Thoracic aorta (tissue), 2 donors: Measurements from ENCODE around the gene GART. TPM values are rescaled to one million over a fixed set of nuclear protein-coding genes. Genes with fewer than 3 reads are reported as not detected.
"Not testable (repeated sequence)": the region's sequence is repeated elsewhere in the genome, so short reads cannot be mapped to it uniquely, and the experiment has no call there.

Source experiments
- ATAC-seq: fragments of 150-250 bp; one replicate; pipeline ENCODE4 v1.8.0; 2017; ENCODE audit warnings: low read depth; ENCODE audit not compliant: insufficient number of reproducible peaks, low FRiP score
- DNase-seq: peaks from one replicate; pipeline ENCODE4 v3.0.0-alpha.2; 2020; ENCODE audit warnings: low spot score
- H3K27ac ChIP-seq, 2 donors: fragments of 200-600 bp; sonication (generic); 1 replicate in 1 of 2; 2 replicates in 1 of 2; pipeline ENCODE4 v1.5.1; 2016; ENCODE audit warnings: mild to moderate bottlenecking in 2 of 2, moderate library complexity in 2 of 2
- H3K27me3 ChIP-seq: fragments of 200-600 bp; sonication (generic); replicated peaks from 2 replicates; pipeline ENCODE4 v1.6.0; 2016; ENCODE audit warnings: mild to moderate bottlenecking; ENCODE audit not compliant: insufficient read depth
- H3K36me3 ChIP-seq: fragments of 200-600 bp; sonication (generic); one replicate; pipeline ENCODE4 v1.5.1; 2016
- H3K4me1 ChIP-seq, 2 donors: fragments of 200-600 bp; sonication (generic); 1 replicate in 1 of 2; 2 replicates in 1 of 2; pipeline versions ENCODE4 v1.5.1 to v1.6.0; 2016; ENCODE audit warnings: low read depth in 2 of 2, mild to moderate bottlenecking in 1 of 2; ENCODE audit not compliant: control insufficient read depth in 1 of 2
- H3K4me3 ChIP-seq: fragments of 200-600 bp; sonication (generic); 2 replicates; pipeline ENCODE4 v1.5.1; 2016; ENCODE audit warnings: mild to moderate bottlenecking
- H3K9me3 ChIP-seq: fragments of 200-600 bp; sonication (generic); 2 replicates; pipeline ENCODE4 v1.5.1; 2016
- total RNA-seq, 2 donors: library from RNA; depleted of rRNA; stranded (reverse); fragments of >200 nt; gene quantifications; one replicate each; pipeline versions ENCODE4 v1.1.0 to v1.2.3, GENCODE V29; 2016
- TF ChIP-seq, protein P1 (sequence below): fragments of 200-600 bp; sonication (generic); IDR thresholded peaks from one replicate; pipeline ENCODE4 v1.5.1; 2019; ENCODE audit warnings: antibody characterized with exemption

The GART gene
- total RNA-seq, 2 donors from 2014 or later, result 64.4 to 172 TPM

DNA sequence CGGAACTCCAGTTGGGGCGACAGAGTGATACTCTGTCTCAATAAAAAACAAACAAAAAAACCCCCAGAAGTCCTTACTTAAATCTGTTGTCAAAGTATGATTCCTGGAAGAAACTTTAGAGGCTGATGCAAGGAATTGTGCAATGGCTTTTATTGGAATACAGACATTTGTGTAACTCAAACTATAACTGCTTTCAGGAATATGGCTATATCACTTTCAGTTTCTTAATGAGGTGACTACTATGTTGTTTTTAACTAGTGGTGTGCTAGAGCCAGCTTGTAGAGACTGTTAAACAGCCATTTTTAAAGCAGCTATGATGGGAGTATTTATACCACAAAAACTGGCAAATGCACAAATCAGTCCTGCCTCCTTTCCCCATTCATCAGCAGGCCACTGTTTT lies 27.7 kb downstream of the GART start:
- no peak overlapping the region for H3K4me3 ChIP-seq
- DNase-seq (no peak), ATAC-seq (no peak)
- H3K9me3 ChIP-seq, result no peaks in the 10 kb centered on the region
- H3K27me3 ChIP-seq, result no peaks in the 10 kb centered on the region
- H3K27ac ChIP-seq, result no peak overlapping the region
- no peaks in the 10 kb centered on the region for H3K4me1 ChIP-seq
- TF ChIP-seq, protein P1, sequence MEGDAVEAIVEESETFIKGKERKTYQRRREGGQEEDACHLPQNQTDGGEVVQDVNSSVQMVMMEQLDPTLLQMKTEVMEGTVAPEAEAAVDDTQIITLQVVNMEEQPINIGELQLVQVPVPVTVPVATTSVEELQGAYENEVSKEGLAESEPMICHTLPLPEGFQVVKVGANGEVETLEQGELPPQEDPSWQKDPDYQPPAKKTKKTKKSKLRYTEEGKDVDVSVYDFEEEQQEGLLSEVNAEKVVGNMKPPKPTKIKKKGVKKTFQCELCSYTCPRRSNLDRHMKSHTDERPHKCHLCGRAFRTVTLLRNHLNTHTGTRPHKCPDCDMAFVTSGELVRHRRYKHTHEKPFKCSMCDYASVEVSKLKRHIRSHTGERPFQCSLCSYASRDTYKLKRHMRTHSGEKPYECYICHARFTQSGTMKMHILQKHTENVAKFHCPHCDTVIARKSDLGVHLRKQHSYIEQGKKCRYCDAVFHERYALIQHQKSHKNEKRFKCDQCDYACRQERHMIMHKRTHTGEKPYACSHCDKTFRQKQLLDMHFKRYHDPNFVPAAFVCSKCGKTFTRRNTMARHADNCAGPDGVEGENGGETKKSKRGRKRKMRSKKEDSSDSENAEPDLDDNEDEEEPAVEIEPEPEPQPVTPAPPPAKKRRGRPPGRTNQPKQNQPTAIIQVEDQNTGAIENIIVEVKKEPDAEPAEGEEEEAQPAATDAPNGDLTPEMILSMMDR, result no peak
- H3K36me3 ChIP-seq, result peaks cover 29% of the 10 kb centered on the region

DNA sequence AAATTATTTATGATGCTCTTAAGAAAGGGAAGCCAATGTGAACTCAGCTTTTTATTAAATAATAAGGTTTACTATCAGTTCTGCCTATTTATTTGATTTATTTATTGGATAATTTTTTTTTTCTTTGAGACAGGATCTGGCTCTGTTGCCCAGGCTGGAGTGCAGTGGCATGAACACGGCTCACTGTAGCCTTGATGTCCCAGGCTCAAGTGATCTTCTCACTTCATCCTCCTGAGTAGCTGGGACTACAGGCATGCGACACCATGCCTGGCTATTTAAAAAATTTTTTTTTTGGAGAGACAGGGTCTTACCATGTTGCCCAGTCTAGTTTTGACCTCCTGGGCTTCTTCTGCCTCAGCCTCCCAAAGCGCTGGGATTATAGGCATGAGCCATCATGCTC lies 29.4 kb downstream of the GART start:
- Histone ChIP-seq H3K27me3 (no peaks in the 10 kb centered on the region), H3K4me1 (no peaks in the 10 kb centered on the region), H3K27ac (no peak overlapping the region), H3K9me3 (no peaks in the 10 kb centered on the region), H3K4me3 (no peak overlapping the region), H3K36me3 (peaks cover 24% of the 10 kb centered on the region)
- DNase-seq (no peak), ATAC-seq (no peak)
- TF ChIP-seq, protein P1, result no peak

DNA sequence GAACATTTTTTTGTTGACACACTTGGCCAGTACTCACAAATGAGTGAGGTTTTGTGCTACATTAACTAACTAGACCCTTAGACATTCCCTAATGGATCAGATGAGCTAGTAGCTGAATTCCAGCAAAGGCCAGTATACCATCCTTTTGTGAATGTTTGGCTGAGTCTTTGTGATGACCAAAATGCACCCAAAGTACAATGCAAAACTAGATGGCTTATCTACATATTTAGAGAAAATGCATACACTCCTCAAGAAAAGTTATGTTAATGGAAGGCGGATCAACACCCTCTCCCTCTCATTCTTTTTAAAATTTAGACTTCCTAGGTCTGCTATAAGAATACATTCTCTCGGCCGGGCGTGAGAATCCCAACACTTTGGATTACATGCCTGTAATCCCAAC lies 30.3 kb downstream of the GART start:
- TF ChIP-seq, protein P1, result no peak
- peaks cover 21% of the 10 kb centered on the region for H3K36me3 ChIP-seq
- H3K4me3 ChIP-seq, result no peak overlapping the region
- no peaks in the 10 kb centered on the region for H3K4me1 ChIP-seq
- no peak overlapping the region for H3K27ac ChIP-seq
- ATAC-seq (no peak), DNase-seq (no peak)
- H3K9me3 ChIP-seq, result no peaks in the 10 kb centered on the region
- H3K27me3 ChIP-seq, result no peaks in the 10 kb centered on the region

DNA sequence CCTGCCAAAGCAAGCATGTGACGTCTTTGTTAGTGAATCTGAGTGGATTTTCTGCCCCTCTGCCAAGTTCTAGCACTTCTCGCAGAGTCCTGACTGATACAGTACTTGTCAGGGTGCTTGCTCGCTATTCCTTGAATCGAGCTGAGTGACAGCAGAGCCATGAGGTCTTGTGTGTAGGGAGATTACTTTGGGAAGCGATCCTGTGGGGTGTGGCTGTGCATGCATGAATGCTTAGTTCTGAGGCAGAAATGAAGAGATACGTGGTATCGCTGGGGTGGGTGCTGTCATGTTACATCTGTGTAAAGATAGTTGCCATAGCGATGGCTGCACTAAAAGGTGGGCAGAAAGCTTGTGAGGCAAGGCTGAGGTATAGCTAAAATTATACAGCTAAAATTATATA lies 31.1 kb downstream of the GART start:
- peaks cover 25% of the 10 kb centered on the region for H3K36me3 ChIP-seq

DNA sequence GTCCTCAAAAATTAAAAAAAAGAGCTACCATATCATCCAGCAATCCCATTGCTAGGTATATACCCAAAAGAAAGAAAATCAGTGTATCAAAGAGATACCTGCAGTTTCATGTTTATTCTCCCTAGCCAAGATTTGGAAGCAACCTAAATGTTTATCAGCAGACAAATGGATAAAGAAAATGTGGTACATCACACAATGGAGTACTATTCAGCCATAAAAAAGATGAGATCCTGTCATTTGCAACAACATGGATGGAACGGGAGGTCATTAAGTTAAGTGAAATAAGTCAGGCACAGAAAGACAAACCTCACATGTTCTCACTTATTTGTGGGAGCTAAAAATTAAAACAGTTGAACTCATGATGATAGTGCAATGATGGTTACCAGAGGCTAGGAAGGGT lies 34.9 kb downstream of the GART start:
- not testable (repeated sequence) for H3K27ac ChIP-seq, ATAC-seq, DNase-seq, H3K4me3 ChIP-seq, H3K9me3 ChIP-seq, H3K4me1 ChIP-seq, H3K27me3 ChIP-seq
- H3K36me3 ChIP-seq, result peaks cover 22% of the 10 kb centered on the region

More for the DNA sequence above, 31.1 kb downstream of the GART start:
- Histone ChIP-seq H3K9me3 (no peaks in the 10 kb centered on the region), H3K4me3 (no peak overlapping the region), H3K27me3 (no peaks in the 10 kb centered on the region), H3K27ac (no peak overlapping the region), H3K4me1 (no peaks in the 10 kb centered on the region)
- TF ChIP-seq, protein P1, result no peak
- no peak for ATAC-seq
- DNase-seq, result no peak

DNA sequence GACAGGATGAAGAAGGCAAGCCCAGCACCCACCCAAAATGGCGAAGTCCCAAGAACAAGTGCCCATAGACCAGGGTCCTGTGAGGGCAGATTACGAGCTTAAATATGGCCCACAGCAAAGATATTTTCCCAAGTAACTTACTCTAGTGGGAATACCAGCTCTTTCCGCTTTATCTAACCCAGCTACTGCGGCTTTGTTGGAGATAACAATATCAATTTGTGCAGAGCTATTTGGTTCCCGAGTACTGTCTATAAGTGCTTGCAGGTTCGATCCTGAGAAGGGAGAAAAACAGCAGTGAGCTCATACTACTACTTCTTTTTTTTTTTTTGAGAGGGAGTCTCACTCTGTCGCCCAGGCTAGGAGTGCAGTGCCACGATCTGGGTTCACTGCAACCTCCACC lies 36.1 kb downstream of the GART start:
- no peak for ATAC-seq
- no peak overlapping the region for H3K27ac ChIP-seq
- H3K36me3 ChIP-seq, result peaks cover 15% of the 10 kb centered on the region
- H3K9me3 ChIP-seq, result no peaks in the 10 kb centered on the region
- TF ChIP-seq, protein P1, result no peak
- no peaks in the 10 kb centered on the region for H3K4me1 ChIP-seq
- no peaks in the 10 kb centered on the region for H3K27me3 ChIP-seq
- DNase-seq, result no peak
- H3K4me3 ChIP-seq, result no peak overlapping the region
